ENCODE results near the gene CAPN2.

CAPN2 gene

DNA sequence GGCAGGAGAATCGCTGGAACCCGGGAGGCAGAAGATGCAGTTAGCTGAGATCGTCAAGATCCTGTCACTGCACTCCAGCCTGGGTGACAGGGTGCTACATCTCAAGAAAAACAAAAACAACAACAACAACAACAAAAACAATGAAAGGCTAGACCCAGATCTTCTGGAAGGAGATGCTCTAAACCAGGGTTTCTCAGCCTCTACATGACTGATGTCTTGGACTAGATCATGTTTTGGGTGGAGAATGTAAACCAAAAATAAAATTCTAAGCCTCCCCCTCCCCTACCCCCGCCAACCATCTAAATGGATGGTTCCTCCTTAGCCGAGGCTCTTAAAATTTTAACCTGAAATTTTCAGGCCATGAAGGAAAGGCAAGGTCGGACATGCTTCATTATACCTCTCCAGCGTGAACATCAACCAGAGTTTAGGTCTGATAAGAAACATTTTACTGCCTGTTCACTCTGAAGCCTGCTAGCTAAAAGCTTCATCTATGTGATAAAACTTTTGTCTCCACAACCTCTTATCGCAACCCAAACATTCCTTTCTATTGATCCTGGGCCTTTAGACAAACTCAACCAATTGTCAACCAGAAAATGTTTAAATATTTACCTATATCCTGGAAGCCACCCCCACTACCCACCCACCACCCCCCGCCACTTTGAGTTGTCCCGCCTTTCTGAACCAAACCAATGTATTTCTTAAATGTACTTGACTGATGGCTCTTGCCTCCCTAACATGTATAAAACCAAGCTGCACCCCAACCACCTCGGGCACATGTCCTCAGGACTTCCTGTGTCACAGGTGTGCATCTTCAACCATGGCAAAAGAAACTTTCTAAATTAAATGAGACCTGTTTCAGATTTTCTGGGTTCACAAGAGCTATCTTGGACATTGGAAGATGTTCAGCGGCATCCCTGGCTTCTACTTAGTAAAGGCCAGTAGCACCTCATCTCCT is 1.9 kb upstream of the CAPN2 start:
- no peak overlapping the region for H3K14ac ChIP-seq (ENCODE audit: low read length)
- no peak overlapping the region for H3K4ac ChIP-seq (ENCODE audit: low read length)
- H3K4me2 ChIP-seq (ENCODE audit: insufficient read depth, low read length, poor library complexity, severe bottlenecking): no peak overlapping the region
- H2BK12ac ChIP-seq (ENCODE audit: low read length): no peak overlapping the region
- no peak overlapping the region for H2BK5ac ChIP-seq (ENCODE audit: low read length)
- no peaks in the 10 kb centered on the region for H3K9me3 ChIP-seq (replicated peaks in 1 of 2; ENCODE audit: control insufficient read depth in 2 of 2, insufficient read depth in 1 of 2, low read depth in 1 of 2, low read length in 2 of 2)
- no peak overlapping the region for H2BK15ac ChIP-seq (ENCODE audit: low read length)
- H2AFZ ChIP-seq (ENCODE audit: low read length): no peak overlapping the region
- no peak for DNase-seq (ENCODE audit: low spot score)
- H3K27me3 ChIP-seq (ENCODE audit: control insufficient read depth in 3 of 3, insufficient read depth in 3 of 3, low read depth in 1 of 3, low read length in 3 of 3): no peaks in the 10 kb centered on the region
- WGBS, 2 donors (ENCODE audit: extremely low coverage in 2 of 2, insufficient read length in 2 of 2, insufficient replicate concordance in 1 of 2): no CpG with 5 or more reads among the region's 12 CpGs
- H4K8ac ChIP-seq (ENCODE audit: low read depth, low read length): no peak overlapping the region
- H2BK120ac ChIP-seq (ENCODE audit: low read depth, low read length): no peak overlapping the region
- H3K4me1 ChIP-seq (ENCODE audit: control insufficient read depth in 2 of 2, insufficient read depth in 1 of 2, low read depth in 1 of 2, low read length in 2 of 2): peaks cover 13 to 14% of the 10 kb centered on the region in 2 donors
- no peak overlapping the region for H3K27ac ChIP-seq (replicated peaks; ENCODE audit: low read length)
- no peak overlapping the region for H3K23ac ChIP-seq (ENCODE audit: low read depth, low read length, poor library complexity)
- no peak overlapping the region for H3K18ac ChIP-seq (ENCODE audit: low read length)
- H3K9ac ChIP-seq (ENCODE audit: low read depth, low read length, poor library complexity): no peak overlapping the region
- no peaks in the 10 kb centered on the region for H3K79me1 ChIP-seq (ENCODE audit: low read depth, low read length)
- no peak overlapping the region for H3K4me3 ChIP-seq (ENCODE audit: low read length in 2 of 2)
- no peak overlapping the region for H4K91ac ChIP-seq (ENCODE audit: low read depth, low read length, poor library complexity)
- no peak overlapping the region for H2AK5ac ChIP-seq (ENCODE audit: low read depth, low read length)
- peaks cover 0 to 10% of the 10 kb centered on the region in 2 donors for H3K36me3 ChIP-seq (replicated peaks in 1 of 2; ENCODE audit: control insufficient read depth in 2 of 2, insufficient read depth in 2 of 2, low read length in 2 of 2)

DNA sequence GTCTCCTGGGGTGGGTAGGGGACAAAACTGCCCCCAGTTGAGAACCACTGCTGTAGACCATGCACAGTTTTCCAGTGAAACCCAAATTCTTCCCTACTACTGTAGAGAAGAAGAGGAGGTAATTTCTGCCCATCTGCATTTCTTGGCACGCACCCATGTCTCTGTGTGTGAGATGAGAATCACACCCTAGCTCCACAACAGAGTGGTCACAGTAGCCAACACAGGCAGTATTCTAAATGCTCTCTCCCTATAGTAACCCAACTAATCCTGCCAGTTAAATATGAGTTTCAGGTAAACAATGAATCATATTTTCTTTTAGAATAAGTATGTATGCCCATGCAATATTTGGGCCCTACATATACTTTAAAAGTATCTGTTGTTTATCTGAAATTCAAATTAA is 1.2 kb upstream of the CAPN2 start:
- peaks cover 0 to 17% of the 10 kb centered on the region in 2 donors for H3K36me3 ChIP-seq (replicated peaks in 1 of 2; ENCODE audit: control insufficient read depth in 2 of 2, insufficient read depth in 2 of 2, low read length in 2 of 2)
- H3K4me3 ChIP-seq (ENCODE audit: low read length in 2 of 2): no peak overlapping the region
- no peak overlapping the region for H3K9ac ChIP-seq (ENCODE audit: low read depth, low read length, poor library complexity)
- H3K18ac ChIP-seq (ENCODE audit: low read length): no peak overlapping the region
- DNase-seq (ENCODE audit: low spot score): no peak
- H3K27me3 ChIP-seq (ENCODE audit: control insufficient read depth in 3 of 3, insufficient read depth in 3 of 3, low read depth in 1 of 3, low read length in 3 of 3): no peaks in the 10 kb centered on the region
- H3K23ac ChIP-seq (ENCODE audit: low read depth, low read length, poor library complexity): no peak overlapping the region
- no peak overlapping the region for H2BK5ac ChIP-seq (ENCODE audit: low read length)
- no peak overlapping the region for H4K8ac ChIP-seq (ENCODE audit: low read depth, low read length)
- H2BK15ac ChIP-seq (ENCODE audit: low read length): no peak overlapping the region
- no peak overlapping the region for H2AK5ac ChIP-seq (ENCODE audit: low read depth, low read length)
- no peak overlapping the region for H3K14ac ChIP-seq (ENCODE audit: low read length)
- no peak overlapping the region for H2BK12ac ChIP-seq (ENCODE audit: low read length)
- no CpG with 5 or more reads among the region's 1 CpG for WGBS, 2 donors (ENCODE audit: extremely low coverage in 2 of 2, insufficient read length in 2 of 2, insufficient replicate concordance in 1 of 2)
- H2BK120ac ChIP-seq (ENCODE audit: low read depth, low read length): no peak overlapping the region
- peaks cover 13 to 14% of the 10 kb centered on the region in 2 donors for H3K4me1 ChIP-seq (ENCODE audit: control insufficient read depth in 2 of 2, insufficient read depth in 1 of 2, low read depth in 1 of 2, low read length in 2 of 2)
- H2AFZ ChIP-seq (ENCODE audit: low read length): no peak overlapping the region
- H3K4ac ChIP-seq (ENCODE audit: low read length): no peak overlapping the region
- H4K91ac ChIP-seq (ENCODE audit: low read depth, low read length, poor library complexity): no peak overlapping the region
- no peaks in the 10 kb centered on the region for H3K9me3 ChIP-seq (replicated peaks in 1 of 2; ENCODE audit: control insufficient read depth in 2 of 2, insufficient read depth in 1 of 2, low read depth in 1 of 2, low read length in 2 of 2)
- H3K79me1 ChIP-seq (ENCODE audit: low read depth, low read length): no peaks in the 10 kb centered on the region
- H3K4me2 ChIP-seq (ENCODE audit: insufficient read depth, low read length, poor library complexity, severe bottlenecking): no peak overlapping the region
- no peak overlapping the region for H3K27ac ChIP-seq (replicated peaks; ENCODE audit: low read length)

DNA sequence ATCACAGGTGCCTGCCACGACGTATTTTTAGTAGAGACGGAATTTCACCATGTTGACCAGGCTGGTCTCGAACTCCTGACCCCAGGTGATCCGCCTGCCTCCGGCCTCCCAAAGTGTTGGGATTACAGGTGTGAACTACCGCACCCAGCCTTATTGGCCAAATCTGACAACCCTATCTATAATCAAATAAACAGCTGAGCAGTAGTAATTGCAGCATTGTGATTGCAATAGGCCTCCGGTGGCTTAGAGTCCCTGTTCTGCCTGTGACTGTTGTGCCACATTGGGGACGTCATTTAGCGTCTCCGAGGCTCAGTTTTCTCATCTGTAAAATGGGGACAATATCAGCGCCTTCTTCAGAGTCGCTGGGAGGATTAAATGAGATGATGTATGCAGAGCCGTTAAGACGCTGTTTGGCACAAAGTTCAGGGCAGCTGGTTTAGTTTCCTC is 569 bp upstream of the CAPN2 start:
- no peak overlapping the region for H2BK120ac ChIP-seq (ENCODE audit: low read depth, low read length)
- no peak overlapping the region for H3K18ac ChIP-seq (ENCODE audit: low read length)
- H3K9me3 ChIP-seq (replicated peaks in 1 of 2; ENCODE audit: control insufficient read depth in 2 of 2, insufficient read depth in 1 of 2, low read depth in 1 of 2, low read length in 2 of 2): no peaks in the 10 kb centered on the region
- H3K36me3 ChIP-seq (replicated peaks in 1 of 2; ENCODE audit: control insufficient read depth in 2 of 2, insufficient read depth in 2 of 2, low read length in 2 of 2): peaks cover 0 to 23% of the 10 kb centered on the region in 2 donors
- no peak overlapping the region for H3K4ac ChIP-seq (ENCODE audit: low read length)
- no CpG with 5 or more reads among the region's 15 CpGs for WGBS, 2 donors (ENCODE audit: extremely low coverage in 2 of 2, insufficient read length in 2 of 2, insufficient replicate concordance in 1 of 2)
- no peak overlapping the region for H2AK5ac ChIP-seq (ENCODE audit: low read depth, low read length)
- peak overlapping the region; percentile 93 for H2AFZ ChIP-seq (ENCODE audit: low read length)
- no peak overlapping the region for H2BK12ac ChIP-seq (ENCODE audit: low read length)
- no peak overlapping the region for H2BK15ac ChIP-seq (ENCODE audit: low read length)
- H3K4me1 ChIP-seq (ENCODE audit: control insufficient read depth in 2 of 2, insufficient read depth in 1 of 2, low read depth in 1 of 2, low read length in 2 of 2): peaks cover 13 to 16% of the 10 kb centered on the region in 2 donors
- no peak overlapping the region for H2BK5ac ChIP-seq (ENCODE audit: low read length)
- H3K23ac ChIP-seq (ENCODE audit: low read depth, low read length, poor library complexity): no peak overlapping the region
- no peak for DNase-seq (ENCODE audit: low spot score)
- no peak overlapping the region for H4K91ac ChIP-seq (ENCODE audit: low read depth, low read length, poor library complexity)
- H3K9ac ChIP-seq (ENCODE audit: low read depth, low read length, poor library complexity): no peak overlapping the region
- no peaks in the 10 kb centered on the region for H3K79me1 ChIP-seq (ENCODE audit: low read depth, low read length)
- no peaks in the 10 kb centered on the region for H3K27me3 ChIP-seq (ENCODE audit: control insufficient read depth in 3 of 3, insufficient read depth in 3 of 3, low read depth in 1 of 3, low read length in 3 of 3)
- peak overlapping the region; percentile 38 for H3K4me2 ChIP-seq (ENCODE audit: insufficient read depth, low read length, poor library complexity, severe bottlenecking)
- H3K14ac ChIP-seq (ENCODE audit: low read length): no peak overlapping the region
- peak overlapping the region; percentile 51 to 90 for H3K4me3 ChIP-seq (ENCODE audit: low read length in 2 of 2)
- H4K8ac ChIP-seq (ENCODE audit: low read depth, low read length): no peak overlapping the region
- H3K27ac ChIP-seq (replicated peaks; ENCODE audit: low read length): no peak overlapping the region

DNA sequence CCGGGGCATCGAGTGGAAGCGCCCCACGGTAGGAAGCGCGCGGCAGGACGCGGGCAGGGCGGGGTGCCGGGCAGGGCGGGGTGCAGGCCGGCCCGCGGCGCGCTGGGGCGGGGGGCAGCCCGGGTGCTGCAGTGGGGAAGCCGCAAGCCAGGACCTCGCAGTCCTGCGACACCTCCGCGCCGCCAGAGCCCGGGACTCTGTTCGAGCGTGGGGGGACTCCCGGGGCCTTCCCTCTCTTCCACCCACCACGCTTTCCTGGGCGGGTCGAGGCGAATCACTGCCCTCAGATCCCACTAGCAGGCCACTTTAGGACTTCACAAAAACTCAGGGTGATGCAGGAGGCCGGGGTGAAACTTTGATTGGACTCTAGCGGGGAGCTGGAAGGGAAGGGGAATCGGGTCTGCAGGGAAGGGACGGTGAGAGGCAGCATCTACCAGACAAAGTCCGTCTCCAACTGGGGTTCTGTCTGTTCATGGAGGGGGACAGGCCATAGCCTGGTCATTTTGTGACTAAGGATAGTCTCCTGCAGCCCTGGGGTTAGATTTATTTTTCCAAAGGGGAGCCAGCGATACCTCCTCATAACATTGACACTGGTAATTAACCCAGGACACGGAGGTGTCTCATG is 623 bp downstream of the CAPN2 start:
- Histone ChIP-seq H2BK5ac (ENCODE audit: low read length) (peak overlapping the region; percentile 88), H4K8ac (ENCODE audit: low read depth, low read length) (no peak overlapping the region), H3K4me1 (ENCODE audit: control insufficient read depth in 2 of 2, insufficient read depth in 1 of 2, low read depth in 1 of 2, low read length in 2 of 2) (peaks cover 8 to 17% of the 10 kb centered on the region in 2 donors), H3K9me3 (replicated peaks in 1 of 2; ENCODE audit: control insufficient read depth in 2 of 2, insufficient read depth in 1 of 2, low read depth in 1 of 2, low read length in 2 of 2) (no peaks in the 10 kb centered on the region), H2BK15ac (ENCODE audit: low read length) (no peak overlapping the region), H3K18ac (ENCODE audit: low read length) (peak overlapping the region; percentile 98), H4K91ac (ENCODE audit: low read depth, low read length, poor library complexity) (peak overlapping the region; percentile 58), H2AK5ac (ENCODE audit: low read depth, low read length) (peak overlapping the region; percentile 27), H2BK120ac (ENCODE audit: low read depth, low read length) (peak overlapping the region; percentile 11), H2AFZ (ENCODE audit: low read length) (peak overlapping the region; percentile 93), H3K23ac (ENCODE audit: low read depth, low read length, poor library complexity) (peak overlapping the region; percentile 94), H3K79me1 (ENCODE audit: low read depth, low read length) (no peaks in the 10 kb centered on the region), H3K4me3 (ENCODE audit: low read length in 2 of 2) (peak overlapping the region; percentile 83 to 90), H3K9ac (ENCODE audit: low read depth, low read length, poor library complexity) (peak overlapping the region; percentile 97), H3K4me2 (ENCODE audit: insufficient read depth, low read length, poor library complexity, severe bottlenecking) (peak overlapping the region; percentile 79), H3K27ac (replicated peaks; ENCODE audit: low read length) (no peak overlapping the region), H3K4ac (ENCODE audit: low read length) (peak overlapping the region; percentile 15), H3K36me3 (replicated peaks in 1 of 2; ENCODE audit: control insufficient read depth in 2 of 2, insufficient read depth in 2 of 2, low read length in 2 of 2) (peaks cover 1 to 35% of the 10 kb centered on the region in 2 donors), H3K27me3 (ENCODE audit: control insufficient read depth in 3 of 3, insufficient read depth in 3 of 3, low read depth in 1 of 3, low read length in 3 of 3) (no peaks in the 10 kb centered on the region), H2BK12ac (ENCODE audit: low read length) (no peak overlapping the region), H3K14ac (ENCODE audit: low read length) (no peak overlapping the region)
- DNase-seq (ENCODE audit: low spot score): no peak
- no CpG with 5 or more reads among the region's 40 CpGs for WGBS, 2 donors (ENCODE audit: extremely low coverage in 2 of 2, insufficient read length in 2 of 2, insufficient replicate concordance in 1 of 2)

Measured in neuronal stem cell (in vitro differentiated cells).